ENCODE results near the gene BBS9. TPM values are rescaled to one million over a fixed set of nuclear protein-coding genes. Genes with fewer than 3 reads are reported as not detected.
"Not testable (repeated sequence)": the region's sequence is repeated elsewhere in the genome, so short reads cannot be mapped to it uniquely, and the experiment has no call there.

BBS9 gene
- polyA plus RNA-seq, 12 donors = 8.1 to 24.4 (median 19.3) TPM; not detected in 1

DNA sequence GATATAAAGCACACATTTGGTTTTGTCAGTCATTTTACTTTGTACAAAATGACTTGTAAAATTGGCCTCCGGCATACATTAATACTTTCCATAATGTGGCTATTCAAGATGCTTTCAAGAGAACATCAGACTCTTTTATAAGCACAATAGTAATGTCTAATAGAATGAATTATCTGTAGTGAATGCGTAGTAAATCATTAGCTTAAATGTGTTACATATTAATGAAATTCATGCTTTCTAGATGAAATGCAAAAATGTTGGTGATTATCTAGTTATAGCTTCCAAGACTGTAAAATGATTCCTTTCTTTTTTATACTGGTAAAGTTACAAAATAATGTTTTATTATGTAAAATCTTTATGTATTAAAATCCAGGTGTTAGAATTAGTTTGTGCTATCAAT is 144.0 kb downstream of the BBS9 start:
- no peak for DNase-seq

DNA sequence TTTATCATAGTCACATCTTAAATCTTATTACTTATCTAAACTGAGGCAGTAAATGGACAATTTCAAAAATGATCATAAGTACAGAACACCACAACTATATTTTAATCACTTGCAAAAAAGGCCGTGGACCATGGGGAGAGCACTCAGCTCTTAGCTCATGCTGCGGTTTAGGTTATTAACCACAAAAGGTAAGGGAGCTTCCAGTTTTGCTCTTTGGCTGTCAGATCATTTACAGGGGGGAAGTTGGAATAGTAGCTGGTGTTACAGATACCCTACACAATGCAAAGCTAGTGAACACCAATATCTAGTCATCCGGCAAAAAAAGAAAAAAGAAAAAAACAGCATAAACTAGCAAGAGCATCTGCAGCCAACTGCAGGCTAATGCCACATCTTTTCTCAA is 147.0 kb downstream of the BBS9 start:
- no peak for DNase-seq

DNA sequence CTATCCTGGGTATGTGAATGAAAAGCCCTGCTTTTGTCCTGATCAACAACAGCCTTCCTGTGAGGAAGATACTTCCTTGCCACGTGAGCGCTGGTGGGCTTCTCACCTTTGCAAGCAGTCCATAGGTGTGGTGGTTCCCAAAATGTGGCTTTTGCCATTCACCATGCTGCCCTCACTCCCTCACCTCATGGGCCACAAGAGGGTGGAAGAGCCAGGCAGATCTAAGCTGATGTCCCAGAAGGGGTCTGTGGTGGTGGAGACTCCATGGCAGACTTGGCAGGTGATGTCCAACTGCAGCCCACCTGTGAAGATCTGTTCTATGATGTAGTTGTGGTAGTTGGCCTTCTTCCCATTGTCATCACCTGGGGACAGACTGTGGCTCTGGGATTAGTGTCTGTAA is 147.4 kb downstream of the BBS9 start:
- no peak for DNase-seq

DNA sequence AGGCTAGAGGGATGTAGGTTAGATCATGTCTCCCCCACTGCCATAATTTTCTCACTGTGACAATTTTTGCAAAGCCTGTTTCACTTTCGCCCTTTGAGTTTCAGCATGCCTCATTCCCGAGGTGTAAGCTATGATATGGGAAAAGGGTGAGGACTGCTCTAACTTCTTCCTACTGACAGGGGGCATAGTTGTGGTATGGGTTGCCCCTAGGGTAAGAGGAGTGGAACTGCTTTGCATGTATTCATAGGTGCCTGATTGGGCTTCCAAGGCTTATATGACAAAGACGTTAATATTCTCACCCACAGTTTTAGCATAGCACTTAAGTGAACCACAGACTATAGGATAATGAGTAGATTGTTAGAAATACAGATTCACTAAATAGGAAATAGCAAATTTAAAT is 148.7 kb downstream of the BBS9 start:
- no peak for DNase-seq

DNA sequence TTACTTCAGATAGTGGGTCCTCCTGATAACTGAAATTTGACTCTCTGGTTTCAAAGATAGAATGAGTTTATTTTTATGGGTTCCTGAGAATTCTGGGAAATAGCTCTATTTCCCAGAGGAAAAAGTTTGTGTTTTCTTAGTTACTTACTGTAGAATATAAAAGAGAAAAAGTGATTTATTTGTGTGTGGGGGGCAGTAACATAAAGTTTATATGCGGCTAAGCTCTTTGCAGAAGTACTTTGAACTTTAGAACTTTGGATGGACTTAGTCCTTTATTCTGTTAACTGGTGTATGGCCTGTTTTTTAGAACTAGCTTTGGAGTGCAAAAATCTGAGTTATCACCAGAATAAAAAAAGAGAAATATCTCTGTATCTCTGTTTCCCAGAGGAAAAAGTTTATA is 157.1 kb downstream of the BBS9 start:
- DNase-seq = no peak

DNA sequence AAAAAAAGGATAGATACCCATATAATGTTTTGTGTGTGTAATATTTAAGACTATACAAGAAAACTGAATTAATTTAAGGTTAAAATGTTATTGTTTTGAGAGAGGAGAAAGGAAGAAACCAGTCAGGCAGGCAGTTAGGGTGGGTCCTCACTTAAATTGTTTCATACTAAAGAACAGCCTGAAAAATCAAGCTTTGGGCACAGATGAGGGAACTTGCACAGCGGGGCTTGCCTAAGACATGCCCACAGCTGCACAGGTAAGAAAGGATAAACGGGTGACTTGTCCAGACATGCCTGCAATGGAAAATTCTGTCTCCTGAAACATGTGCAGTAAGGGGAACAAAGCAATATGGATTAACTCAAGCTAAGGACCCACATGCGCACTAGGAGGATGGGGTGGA is 158.4 kb downstream of the BBS9 start:
- DNase-seq = no peak

DNA sequence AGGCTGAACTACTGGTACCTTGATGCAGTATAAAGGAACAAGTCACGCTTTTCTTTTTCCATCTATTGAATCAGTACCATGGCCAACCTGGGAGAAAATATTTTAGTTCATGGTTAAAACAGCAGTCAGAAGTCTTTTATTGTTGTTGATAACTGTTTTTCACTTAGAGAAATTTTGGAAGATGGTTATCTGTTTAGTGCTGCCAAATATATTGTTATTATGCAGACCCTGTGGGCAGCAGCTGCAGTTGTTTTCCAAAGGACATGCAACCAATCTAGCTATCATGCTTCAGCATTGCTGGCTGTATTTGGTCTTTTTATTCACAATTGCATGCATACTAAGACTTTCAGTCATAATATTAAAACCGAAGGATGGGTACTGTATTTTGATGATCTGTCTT is 169.5 kb downstream of the BBS9 start:
- no peak for DNase-seq

DNA sequence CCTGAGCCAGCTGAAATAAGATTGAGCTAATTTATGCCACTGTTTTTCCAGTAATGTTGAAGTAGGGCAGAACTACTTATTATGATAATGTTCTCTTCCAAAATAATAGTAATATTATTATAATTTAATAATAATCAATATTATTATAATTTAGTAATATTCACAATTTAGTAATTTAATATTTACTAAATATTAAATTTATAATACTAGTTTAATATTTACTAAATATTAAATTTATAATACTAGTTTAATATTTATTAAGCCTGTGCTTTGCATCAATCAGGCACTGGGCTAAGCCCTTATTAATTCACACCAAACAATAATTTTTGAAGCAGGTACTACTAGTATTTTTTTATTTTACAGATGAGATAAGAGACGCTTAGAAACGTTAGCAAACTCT is 170.1 kb downstream of the BBS9 start:
- DNase-seq = no peak

DNA sequence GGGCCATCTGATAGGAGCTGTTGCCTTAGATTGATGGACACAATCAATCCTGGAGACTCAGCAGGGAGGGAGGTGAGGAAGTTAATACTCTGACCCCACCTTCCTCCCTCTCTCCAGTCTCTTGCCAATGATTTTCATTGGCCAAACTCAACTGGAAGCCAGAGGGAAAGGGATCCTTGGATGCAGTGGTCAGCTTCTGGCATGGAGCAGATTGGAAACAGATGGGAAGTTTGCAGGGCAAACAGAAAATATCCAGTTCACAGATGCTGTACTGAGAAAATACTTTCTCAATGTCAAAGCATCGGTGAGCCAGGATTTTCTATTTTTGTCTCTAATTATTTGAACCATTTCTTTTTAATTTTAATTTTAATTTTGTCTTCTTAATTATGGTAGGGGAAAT is 170.8 kb downstream of the BBS9 start:
- DNase-seq = no peak

DNA sequence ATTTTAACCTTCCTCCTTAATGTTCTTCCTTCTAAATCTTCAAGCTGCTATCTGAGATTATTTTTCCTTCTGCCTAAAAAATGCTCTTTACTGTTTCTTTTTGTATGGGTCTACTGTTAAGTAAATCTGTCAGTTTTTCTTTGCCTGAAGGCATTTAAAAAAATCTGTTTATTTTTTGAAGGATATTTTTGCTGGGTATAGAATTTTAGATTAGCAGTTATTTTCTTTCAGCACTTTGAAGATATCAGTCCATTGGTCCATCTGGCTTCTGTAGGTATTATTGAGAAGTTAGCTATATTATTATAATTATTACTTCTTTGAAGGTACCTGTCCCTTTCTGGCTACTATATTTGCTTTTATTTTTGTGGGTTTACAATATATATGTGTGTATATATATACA is 171.4 kb downstream of the BBS9 start:
- DNase-seq = no peak

DNA sequence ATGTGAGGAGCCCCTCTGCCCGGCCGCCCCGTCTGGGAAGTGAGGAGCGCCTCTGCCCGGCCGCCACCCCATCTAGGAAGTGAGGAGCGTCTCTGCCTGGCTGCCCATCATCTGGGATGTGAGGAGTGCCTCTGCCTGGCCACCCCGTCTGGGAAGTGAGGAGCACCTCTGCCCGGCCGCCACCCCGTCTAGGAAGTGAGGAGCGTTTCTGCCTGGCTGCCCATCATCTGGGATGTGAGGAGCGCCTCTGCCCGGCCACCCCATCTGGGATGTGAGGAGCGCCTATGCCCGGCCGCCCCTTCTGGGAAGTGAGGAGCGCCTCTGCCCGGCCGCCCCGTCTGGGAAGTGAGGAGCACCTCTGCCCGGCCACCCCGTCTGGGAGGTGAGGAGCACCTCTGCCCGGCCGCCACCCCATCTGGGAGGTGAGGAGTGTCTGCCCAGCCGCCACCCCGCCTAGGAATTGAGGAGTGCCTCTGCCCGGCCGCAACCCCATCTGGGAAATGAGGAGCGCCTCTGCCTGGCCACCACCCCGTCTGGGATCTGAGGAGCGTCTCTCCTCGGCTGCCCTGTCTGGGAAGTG is 174.7 kb downstream of the BBS9 start:
- not testable (repeated sequence) for DNase-seq

DNA sequence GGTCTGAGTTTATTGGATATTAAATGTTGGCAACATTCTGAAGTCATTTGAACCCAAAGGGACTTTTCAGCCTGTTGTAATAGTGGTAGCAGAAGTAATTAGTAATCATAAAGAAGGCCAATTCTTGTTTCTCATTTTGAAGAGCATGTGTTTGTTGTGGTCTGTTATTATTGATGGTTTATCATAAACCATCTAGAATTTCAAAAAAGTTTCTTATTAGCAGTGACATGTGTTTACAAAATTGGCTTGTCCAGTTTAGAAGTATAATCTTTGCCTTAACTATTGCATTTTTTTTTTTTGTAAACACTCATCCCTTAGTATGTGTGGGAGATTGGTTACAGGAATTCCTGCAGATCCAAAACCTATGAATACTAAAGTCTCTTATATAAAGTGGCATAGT is 177.8 kb downstream of the BBS9 start:
- no peak for DNase-seq

DNA sequence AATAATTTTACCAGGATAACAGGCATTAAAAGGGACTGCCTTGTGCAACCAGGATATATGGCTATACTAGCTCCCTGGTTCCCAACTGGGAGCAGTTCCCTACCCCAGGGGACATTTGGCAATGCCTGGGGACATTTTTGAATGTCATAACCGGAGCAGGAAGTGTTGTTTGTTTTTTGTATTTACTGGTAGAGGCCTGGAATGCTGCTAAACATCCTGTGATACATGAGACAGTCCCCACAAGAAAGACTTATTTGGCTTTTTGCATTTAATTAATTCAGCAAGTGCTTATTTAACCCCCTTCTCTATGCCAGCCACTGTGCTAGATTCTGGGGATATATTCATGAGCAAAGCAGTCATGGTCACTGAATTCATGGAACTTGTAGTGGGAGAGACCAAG is 181.2 kb downstream of the BBS9 start:
- no peak for DNase-seq

DNA sequence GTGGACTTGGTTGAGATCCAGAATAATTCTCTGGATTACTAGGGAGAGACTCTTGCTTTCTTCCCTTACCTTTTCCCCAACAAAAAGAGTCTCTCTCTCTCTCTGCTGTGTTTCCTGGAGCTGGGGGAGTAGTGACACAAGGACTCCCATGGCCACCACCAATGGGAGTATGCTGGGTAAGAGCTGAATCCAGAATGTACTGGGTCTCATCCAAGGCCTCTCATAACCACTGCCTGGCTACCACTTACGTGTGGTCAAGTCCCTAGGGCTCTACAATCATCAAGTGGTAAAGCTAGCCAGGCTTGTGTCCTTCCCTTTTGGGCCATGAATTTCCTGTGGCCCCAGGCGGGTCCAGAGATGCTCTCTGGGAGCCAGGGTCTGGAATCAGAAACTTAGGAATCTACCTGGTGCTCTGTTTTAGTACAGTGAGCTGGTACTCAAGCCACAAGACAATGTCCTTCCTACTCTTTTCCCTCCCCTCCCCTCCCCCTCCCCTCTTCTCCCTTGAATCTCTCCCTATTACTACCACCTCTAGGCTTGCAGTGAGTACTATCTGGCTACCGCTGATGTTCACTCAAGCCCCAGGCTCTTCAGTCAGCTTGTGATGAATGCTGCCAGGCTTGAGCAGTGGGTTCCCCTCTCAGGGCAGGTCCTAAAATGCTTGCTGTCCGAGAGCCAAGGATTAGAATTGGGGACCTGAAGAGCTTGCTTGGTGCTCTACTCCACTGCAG is 196.6 kb downstream of the BBS9 start:
- DNase-seq = no peak

DNA sequence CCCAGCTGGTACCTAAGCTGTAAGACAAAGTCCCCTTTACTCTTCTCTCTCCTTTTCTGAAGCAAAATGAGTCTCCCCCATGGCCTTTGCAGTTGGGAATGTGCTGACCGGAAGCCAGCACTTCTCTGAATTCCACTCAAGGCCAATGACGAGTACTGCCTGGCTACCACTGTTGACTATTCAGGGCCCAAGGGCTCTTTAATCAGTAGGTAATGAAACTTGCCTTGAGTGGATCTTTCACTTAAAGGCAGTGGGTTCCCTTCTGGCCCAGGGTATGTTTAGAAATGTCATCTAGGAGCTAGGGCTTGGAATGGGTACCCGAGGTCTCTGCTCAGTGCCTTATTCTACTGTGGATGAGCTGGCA is 197.1 kb downstream of the BBS9 start:
- no peak for DNase-seq

DNA sequence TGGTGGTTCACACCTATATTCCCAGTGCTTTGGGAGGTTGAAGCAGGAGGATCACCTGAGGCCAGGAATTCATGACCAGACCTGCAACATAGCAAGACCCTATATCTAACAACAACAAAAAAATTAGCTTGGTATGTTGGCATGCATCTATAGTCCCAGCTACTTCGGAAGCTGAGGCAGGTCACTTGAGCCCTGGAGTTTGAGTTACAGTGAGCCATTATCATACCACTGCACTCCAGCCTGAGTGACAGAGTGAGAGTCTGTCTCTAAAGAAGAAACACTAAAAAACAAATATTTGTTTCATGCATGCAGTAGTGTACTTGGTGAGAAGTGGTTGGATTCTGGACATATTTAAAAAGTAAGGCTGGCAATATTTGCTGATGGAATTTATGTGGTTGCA is 198.1 kb downstream of the BBS9 start:
- no peak for DNase-seq

DNA sequence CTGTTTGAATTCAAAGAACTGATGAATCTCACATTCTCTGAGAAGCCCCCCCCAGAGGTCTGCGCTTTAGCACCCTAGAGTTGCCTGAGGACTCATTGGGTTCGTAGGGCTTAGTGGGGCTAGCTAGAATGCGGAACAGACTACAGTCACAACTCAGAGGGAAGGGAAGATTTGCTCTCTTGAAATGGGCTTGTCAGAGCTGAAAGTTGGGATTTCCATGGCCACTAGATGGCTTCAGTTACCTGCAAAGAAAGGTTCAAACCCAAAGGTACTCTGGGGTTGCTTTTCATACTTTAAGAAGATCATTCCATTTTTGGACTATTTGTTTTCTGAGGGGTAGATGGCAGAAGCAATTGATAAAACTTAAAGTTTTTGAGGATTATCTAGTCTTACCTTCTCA is 205.0 kb downstream of the BBS9 start:
- no peak for DNase-seq

DNA sequence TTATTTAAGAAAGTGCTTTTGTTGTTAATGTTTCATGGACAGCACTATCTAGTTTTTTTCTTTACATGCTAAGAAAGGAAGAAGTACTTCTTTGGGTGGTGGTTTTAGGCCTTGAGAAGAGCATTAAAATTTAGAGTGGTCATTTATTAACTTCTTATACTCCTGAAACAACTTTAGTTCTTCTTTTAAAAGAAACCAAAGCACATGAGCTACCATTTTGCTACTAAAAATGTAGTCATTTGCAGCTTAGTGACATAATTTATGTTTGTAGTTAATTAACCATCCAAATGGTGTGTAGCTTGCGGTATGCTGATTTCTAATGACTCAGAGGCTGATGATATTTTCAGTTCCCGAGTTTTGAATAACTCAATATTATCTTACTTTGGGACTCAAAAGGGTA is 207.5 kb downstream of the BBS9 start:
- DNase-seq = no peak

DNA sequence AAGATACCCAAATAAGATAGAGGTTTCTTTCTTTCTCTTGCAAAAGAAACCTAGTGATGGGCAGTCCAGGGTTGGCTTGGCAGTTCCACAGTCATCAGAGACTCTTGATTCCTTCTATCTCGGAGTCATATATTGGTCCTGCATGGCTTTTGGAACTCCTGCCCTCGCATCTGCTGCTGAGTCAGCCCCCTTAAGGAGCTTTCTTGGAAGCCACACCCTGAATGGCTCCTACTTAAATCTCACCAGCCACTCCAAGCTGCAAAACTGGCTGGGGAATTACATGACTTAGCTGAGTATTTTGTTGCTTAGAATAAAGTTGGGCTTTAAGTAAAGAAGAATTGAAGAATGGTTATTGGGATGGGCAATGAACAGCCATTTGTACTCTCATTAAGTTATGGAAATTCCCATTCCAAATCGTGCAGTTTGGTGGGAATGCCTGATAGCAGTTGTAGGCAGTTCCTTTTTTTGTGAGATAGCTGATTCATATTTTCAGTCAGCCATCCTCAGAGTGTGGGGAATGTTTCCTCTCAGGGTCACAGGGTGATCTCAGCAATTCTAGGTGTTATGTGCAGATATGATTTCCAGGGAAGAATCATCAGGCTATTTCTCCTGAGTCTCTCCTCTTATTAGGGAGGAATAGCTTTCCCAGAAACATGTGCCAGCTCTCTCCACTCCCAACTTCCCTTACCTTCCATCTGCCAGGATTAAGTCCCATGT is 209.9 kb downstream of the BBS9 start:
- DNase-seq = peak; percentile 7

DNA sequence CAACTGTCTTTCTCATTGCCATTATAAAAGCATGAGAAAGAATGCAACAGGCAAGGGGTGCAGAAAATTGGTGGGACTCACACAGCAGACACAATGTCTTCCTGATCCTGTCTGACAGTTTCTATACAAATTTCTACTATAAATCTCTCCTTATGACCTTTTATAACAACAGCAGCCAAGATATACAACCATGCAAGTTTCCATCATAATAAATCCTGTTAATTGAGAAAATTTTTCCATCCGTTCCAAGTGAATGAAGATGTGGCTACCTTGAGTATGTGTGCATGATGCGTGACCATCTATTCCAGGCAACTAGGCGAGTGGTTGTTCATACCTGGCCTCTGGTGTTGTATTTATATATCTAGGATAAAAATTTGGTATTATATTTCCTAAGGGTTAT is 216.7 kb downstream of the BBS9 start:
- no peak for DNase-seq

DNA sequence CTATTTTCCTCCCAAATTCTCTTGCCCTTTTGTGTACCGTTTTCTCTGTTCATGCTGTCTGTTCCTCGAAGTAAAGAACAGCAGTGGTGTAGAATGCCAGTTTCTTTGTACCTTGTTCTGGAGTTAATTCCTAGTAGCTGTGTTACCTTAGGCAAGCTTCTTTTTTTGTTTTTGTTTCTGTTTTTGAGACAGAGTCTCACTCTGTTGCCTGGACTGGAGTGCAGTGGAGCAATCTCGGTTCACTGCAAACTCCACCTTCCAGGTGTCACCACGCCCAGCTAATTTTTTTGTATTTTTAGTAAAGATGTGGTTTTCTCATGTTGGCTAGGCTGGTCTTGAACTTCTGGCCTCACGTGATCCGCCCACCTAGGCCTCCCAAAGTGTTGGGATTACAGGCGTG is 221.2 kb downstream of the BBS9 start:
- no peak for DNase-seq

DNA sequence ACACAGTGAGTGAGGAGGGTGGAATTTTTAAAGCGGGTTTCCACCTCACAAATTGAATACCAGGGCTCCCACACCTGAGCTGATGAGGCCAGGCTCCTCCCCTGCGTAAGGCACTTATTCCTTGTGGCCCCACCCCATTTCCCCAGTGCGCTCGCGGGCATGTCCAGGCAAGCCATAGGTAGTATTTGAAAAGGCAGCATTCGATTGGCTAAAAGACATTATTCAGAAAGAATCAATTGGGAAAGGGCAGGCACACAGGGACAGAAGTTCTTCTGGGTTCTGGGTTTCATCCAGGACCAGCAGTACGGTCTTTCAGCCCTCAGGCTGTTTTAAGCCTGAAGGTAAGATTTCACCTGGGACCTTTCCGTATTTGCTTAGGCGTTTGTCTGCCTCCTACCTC is 222.3 kb downstream of the BBS9 start:
- DNase-seq = no peak

DNA sequence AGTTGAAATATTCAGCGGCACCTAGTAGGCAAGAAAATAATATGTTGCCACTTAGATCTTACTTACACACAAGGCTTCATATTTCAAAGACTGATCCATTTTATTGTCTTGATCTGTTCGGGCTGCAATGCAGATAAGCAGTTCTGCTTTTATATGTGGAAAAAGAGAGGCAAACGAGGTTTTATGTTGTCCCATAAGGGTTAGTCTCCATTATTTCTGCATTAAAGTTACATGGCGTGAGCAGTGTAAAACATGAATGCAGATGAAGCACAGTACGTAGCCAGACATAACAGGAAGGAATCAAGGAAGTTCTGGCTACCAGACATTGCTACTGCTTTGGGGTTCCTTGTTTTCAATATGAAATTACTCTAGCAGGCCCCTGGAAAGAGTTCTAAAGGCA is 224.8 kb downstream of the BBS9 start:
- DNase-seq = peak; percentile 3

DNA sequence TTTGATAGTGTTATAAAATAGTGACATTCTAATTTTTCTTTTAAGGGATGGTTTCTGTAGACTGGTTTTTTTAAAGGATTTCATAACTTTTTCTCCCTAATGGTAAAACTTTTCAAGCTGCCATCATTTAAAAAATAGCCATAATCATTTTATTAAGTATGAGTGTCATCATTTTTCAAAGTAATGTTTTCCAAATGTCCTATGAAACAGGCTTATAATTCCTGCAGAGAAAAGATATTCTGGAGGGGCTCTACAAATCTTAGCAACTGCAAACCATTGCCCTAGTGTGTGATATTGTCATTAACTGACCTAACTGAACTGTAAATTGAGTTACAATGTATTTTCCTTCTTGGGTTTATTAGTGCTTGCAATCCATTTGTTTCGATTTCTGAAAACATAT is 226.0 kb downstream of the BBS9 start:
- no peak for DNase-seq

Data from muscle of arm (tissue), 12 donors.